Fibroblast of upper back skin (primary cell): ENCODE measurements around the gene GORASP1.

Experiments
- DNase-seq: peaks from one replicate; pipeline ENCODE4 v3.0.0-alpha.2; 2013

The GORASP1 gene

DNA sequence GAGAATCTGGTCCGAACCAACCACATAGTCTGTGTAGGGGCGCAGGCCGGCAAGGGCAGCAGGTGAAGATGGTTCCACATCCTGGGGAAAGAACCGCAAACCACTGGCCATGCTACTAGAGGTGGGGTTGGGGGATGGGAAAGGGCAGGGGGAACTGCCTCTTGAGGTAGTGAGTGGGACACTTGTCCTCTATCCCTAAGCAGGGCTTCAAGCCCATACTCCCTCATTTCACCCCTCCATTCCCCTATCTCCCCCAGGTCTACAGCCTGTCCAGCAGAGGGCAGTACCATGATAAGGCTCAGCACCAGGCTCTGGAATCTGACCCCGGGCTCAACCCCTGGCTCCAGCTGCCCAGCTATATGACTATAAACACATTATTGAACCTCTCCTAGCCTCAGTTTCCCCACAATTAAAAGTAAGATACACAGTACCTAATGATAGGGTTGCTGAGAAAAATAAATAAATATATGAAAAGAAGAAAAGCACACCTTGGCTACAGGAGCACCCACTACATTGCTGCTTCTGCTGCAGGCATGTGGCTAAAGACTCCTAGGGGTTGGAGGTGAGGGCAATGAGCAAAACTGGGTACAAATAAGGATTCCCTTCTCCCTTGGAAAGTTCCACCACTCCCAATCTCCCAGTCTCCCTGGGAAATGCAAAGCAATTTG is 6.3 kb downstream of the GORASP1 start:
- peak; percentile 23 for DNase-seq

DNA sequence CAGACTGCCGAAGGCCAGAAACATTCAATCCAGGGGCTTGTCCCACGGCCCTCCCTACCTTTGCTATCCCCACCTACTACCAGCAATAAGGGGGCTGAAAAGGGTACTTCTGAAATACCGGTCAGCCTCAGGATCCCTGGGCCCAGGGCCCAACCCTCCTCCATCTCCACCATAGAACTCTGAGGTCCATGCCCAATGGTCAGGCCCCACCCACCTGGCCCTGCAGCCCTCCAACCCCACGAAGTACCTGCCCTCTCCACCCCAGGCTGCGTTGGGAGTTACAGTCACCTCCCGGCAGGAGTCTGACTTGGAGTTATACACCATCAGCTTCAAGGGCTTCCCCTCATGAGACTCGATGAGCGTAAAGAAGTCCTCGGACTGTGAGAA is 6.9 kb downstream of the GORASP1 start:
- DNase-seq = no peak

DNA sequence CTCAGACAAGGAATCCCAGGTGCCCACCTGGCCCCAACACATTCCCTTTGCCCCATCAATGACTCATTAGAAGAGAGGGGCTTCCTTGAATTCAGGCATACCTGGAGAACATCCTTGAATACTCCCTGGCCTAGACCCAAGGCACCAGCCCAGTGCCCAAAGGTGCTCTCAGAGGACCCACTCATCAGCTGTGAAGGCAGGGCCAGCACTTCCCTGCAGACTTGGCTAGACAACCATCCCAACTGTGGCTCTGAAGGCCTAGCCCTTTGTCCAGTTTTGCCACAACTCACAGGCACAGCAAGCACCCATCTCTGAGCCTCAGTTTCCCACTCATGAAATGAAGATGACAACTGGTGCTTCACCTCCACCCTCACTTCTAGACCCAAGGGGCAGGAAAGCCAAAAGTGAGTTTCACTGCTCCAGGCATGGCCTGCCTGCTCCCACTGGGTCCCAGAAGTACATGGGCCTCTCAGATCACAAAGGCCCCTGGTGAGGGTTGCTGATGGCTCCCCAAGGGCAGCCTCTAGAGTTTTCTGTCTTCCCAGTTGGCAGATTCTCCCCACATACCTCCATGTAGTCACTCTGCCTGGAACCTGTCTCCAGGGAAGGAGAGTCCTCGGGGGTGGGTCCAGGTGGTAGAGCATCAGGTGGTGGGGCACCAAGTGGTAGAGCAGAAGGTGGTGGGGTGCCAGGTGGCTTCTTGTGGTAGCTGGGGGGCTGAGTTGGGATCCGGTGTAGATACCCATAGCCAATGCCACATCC is 7.5 kb downstream of the GORASP1 start:
- DNase-seq = no peak

DNA sequence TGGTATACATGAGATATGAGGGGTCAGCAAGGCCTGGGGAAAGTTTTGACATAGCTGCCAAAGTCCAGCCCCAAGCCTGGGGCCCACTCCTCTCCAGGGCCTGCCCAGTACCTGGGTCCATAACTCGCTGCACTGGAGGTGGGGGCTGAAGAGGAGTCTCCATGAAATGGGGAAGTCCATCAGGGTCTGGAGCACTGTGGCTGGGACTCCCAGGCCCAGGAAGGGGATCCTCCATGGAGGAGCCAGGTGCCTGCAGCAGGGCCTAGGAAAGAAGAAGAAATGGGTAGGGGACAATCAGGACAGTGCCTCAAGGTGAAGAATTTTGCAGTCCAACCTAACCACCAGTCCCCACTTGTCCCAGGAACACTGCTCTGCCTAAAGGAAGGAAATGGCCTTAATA is 8.2 kb downstream of the GORASP1 start:
- no peak for DNase-seq

DNA sequence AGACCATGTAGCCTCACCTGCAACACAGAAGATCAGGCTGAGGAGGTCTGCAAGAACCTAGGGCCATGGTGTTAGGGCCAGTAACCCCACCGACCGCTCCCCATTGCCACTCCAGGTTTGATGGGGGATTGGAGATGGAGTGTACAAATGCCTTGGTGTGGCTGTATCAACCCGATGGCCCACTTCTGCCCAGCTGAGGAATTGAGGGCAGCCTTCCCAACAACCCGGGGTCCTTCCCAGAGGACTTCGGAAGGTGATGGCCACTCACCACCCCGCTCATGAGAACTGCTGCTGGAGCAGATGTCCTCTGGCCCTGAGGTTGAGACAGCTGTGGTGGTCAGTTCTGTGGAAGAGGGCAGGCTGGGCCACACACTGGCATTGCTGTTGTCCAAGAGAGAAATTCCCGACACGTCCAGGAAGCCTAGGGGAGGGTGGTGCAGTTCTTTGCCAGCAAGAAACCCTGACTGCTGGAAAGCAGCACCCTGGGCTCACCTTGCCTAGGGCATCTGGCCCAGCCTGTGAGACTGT is 8.9 kb downstream of the GORASP1 start:
- no peak for DNase-seq

DNA sequence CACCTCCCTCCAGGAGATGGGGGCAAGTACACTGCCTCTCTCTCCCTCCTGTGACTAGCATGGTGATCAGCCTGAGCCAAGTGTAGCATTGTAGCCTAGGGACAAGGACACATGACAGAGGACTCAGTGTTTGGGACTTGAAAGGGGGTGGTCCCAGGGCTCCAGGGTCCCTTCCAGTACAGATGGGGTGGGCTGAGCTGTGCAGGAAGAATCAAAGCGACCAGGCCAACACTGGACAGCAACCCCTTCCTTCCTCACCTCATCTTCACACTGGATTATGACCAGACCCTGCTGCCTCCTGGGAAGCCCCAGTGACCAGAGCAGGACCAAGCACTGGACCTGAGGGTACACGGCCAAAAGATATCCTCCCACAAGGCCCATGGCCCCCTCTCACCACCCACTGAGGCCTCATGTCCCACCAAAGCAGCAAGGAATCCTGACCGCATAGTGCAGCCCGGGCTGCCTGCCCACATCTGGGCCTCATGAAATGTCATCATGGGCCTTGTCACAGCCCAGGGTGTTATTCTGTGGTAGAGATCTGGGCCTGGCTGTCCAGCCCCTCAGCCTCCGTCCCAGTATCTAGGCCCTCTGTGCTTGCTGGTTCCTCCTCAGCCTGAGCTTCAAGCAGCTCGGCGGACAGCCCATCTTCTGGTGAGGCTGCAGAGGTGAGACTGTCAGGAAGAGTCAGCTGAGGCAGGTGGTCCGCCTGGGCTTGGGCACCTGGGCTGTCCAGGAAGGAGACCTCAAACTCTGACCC is 9.5 kb downstream of the GORASP1 start:
- DNase-seq = no peak

DNA sequence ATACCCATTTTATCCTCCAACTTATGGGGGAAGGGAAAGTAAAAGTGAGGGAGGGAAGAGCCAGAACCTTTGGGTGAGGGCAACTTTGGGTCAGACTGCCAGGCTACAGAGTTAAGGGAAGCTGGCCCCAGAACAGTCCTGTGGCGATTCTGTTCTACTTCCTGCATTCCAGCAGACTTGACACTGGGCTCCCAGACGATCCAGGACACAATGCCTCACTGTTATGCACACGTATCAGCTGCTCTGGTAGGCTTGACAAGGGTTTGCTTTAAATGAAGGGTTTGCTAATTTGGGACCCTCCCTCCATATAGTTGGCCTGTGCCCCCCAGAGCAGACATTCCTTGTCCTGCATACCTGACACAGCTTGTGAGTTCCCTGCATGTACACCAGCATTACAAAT is 10.7 kb downstream of the GORASP1 start:
- no peak for DNase-seq

DNA sequence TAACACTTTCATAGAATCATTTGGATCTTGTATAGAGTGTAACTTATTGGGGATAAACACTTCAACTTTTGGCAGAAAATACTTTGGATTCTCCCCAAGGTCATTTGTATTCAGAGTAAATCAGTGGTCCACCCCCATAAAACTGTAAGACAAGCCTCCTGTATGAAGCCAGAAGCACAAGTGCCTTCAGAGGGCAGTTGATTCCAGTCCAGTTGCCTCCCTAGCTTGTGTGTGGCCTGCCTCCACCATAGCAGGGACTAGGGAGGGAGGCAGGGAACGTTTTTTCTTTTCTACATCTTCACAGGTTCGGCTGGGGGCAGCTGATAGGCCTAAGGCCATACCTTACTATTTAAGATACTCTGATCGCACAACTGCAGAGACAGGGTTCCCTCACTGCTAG is 11.6 kb downstream of the GORASP1 start:
- DNase-seq = no peak

DNA sequence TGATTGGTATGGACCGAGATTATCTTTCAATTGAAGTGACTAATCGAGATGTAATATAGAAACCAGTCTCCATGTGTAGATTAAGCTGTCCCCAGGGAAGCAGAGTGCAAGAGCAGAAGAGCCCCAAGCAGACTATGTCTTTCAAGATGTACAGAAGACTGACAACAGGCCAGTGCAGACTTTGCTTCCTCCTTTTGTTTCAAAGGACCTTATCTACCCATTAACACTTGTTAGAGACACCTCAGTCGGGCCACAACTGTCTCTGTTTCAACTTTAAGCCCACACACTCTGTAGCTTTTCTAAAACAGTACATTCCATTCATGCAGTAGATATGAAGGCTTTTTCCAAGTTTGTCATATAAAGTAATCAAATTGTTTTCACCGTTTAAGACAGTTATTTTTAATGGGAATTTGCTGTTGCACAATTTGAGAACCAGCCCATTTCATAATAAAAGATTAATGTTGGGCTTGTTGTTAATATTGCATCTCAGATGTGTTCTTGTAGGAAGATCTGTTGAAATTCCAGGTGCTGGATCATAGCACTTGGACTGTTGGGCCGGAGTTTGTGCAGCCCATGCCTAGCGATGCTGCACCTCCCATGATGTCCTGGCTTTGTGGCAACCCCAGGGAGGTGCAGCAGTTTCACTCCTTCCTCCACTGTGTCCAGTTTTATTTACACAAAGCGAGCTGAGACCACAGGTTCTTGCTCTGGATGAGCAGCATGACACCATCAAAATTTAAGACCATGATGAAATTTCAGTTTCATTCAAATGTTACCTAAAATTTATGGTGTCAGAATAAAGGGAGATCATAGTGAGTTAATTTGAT is 12.4 kb downstream of the GORASP1 start:
- DNase-seq = no peak

DNA sequence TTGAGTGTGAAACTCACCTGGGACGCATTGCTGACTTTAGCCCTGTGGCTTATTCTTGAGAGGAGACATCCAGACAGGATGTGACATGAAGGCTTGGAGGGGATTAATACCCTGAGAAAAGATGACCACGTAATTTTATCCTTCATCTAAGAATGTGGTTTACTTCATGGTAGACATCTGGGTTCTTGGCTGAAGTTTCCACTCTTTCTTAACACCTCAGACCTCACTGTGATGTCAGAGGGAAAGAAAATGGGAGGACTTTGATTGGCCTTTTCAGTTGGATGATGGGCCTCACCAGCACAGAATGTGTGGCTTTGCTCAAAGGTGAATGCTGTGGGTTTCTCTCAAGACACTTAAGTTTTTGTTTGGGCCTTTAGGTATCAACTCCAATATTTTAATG is 16.5 kb downstream of the GORASP1 start:
- no peak for DNase-seq

DNA sequence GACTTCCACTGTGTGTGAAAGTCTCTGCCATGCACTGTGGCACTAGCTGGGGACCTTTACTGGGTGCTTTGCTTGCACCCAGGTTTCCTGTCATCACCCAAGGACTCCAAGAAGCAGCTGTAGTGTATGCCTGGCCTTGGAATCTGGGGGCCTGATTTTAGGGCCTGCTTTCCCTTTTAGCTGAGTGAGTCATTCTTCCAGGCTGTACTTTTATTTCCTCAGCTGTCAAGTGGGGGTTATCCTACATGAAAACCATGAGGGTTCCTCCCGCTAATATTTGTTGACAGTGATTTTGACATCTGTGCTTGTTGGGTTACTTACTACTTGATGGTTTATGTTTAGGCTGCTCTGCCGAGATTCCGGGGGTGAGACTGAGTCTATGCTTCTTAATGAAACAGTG is 18.5 kb downstream of the GORASP1 start:
- DNase-seq = no peak

DNA sequence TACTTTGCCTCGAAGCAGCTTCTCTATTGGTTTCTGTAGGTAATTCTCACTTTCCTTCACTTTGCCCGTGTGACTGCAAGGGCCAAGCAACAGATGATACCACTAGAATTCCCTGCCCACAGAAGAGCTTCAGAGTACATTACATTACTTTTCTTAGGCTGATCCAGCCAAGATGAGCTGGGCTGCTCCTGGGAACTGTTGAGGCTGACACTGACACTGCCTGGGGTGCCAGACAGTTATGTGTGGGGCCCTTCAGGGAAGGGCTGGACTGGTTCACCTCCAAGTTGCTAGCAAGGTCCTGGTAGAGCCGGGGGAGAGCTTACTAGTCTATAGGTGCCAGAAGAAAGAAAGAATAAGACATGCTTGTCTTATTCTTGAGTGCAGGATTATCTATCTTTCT is 19.0 kb downstream of the GORASP1 start:
- DNase-seq = no peak

DNA sequence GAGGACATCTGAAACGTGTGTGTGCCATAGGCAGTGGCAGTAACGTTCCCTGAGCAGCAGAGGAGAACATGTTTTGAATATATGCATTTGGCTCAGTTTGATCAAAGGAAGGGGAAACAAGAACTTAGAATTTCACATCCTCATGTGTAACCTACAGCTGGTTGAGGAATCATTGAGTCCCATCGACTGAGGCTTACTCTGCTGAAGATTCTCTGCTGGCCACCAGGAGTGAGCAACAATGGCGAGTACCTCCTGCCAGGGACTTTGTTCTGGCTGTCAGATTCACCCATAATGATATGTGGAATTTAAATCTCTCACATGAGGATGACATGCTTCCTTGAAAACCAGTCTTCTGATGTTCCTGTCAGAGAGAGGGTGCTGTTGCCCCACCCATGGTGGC is 21.3 kb downstream of the GORASP1 start:
- DNase-seq = no peak

DNA sequence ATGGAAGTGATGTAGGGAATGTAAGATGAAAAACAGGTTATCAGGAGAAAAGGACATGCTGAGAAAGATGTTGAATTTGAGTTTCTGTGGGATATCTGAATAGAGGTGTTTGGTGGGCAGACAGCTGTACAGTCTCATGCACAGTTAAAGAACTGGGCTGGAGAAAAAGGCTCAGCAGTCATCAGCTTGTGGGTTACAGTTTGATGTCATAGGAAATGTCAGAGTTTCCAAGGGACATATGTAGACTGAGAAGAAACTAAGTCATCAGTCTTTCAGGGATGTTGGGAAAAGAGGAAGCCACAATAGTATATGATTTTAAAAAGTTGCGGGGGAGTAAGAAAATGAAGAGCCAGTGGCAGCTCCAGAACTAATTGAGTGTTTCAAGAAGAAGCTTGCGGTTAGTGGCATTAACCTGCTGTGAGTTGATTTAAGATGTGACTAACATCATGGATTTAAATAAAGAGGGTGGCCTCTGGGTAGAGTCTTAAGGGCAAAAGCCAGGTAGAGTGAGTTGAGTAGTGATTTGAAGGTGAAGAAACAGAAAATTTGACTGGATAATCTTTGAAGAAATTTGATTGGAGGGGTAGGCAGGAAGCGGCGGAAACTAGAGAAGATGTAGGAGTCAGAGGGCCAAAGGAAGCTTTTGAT is 24.6 kb downstream of the GORASP1 start:
- DNase-seq = no peak

DNA sequence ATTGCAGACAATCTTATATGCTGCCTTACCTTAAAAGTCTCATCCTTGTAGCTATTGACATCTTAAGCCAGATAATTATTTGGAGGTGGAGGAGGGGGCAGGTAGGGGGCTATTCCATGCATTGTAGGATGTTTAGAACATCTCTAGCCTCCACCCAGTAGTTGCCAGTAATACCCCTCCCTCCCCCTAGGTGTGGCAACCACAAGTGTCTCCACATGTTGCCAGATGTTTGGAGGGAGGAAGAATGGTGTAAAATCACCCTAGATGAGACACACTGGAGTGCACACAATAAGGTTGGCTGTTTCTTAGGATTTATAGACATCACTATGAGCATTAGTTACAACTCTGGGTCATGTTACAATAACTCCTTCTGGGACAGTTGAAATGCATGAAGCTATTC is 27.4 kb downstream of the GORASP1 start:
- no peak for DNase-seq

DNA sequence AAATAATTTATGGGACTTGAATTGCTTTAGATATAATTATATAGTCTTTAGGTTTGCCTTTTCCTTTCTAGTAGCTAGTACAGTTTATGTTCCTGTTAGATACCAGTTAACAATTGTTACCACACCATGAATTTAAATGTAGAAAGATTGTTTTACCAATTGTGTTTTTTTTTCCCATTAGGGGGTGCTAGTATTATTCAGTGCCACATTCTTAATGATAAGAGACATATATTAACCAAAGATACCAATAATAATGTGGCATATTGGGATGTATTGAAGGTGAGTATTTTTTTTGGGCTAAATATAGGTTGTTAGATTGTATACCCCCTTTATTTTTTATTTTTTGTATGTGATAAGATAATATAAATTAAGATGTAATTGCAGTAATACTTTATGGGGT is 27.9 kb downstream of the GORASP1 start:
- DNase-seq = no peak

DNA sequence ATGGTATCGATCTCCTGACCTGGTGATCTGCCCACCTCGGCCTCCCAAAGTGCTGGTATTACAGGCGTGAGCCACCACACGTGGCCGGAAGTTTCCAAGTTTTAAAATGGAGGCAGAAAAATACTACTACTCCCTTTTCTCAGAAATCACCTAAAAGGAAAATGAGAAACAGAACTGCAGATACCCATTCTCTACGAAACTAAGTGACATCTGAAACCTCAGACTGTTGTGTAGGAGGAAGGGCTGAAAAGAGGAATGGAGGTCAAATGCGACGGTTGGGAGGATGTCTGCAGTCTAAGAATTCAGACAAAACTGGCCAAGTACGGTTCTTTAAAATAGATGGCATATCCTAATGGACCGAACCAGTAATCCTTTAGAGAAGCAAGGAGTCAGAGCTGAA is 31.5 kb downstream of the GORASP1 start:
- no peak for DNase-seq

DNA sequence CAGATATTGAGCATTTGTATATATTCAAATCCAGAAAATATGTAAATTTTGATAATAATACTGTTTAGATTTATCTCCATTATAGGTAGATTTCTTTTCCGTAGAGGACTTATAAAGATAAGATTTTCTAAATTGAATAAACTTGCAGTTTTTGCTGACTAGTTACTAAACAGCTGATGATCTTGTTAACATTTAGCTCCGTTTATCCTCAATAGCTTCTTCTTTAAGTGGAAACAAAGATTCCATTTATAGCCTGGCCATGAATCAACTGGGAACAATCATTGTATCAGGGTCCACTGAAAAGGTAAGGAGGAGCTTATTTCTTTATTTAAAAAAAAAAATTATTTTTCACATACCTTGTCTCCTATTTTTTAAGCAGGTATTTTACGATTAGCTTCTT is 38.9 kb downstream of the GORASP1 start:
- DNase-seq = no peak

DNA sequence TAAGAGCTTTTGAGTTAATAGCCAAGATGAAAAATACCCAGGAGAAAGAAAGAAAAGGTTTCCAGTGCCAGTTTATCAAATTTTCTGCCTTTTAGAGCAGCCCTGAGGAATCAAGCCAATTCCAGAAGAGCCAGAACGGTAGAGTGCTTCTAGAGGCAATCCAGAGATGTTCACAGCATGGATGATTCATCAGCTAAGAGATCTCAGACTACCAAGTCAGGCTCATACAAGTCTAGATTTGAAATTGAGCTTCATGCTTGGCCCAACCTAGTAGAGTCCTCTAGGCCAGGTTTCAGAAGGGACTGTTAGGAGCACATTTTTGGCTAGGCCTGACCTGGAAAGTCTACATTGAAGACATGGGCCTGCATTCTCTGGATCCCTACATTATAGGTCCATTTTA is 40.1 kb downstream of the GORASP1 start:
- DNase-seq = no peak

DNA sequence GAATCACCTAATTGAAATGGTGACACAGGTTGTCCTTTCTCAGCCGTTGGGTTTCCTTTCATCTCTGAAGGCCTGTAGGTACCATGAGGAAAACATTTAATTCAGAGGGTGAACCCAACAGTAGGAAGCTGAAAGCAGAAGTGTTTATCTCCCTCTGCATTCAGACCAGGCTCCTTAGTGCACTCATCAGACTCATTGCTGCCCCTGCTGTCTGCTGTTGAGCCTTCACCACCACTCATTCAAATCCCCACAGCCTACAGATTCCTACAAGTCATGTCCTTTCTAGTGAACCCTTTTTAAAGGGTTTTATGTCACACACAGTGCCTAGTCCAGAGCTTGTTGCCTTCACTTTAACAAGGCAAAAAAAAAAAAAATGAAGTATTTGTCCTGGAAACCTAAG is 42.2 kb downstream of the GORASP1 start:
- DNase-seq = peak; percentile 27

DNA sequence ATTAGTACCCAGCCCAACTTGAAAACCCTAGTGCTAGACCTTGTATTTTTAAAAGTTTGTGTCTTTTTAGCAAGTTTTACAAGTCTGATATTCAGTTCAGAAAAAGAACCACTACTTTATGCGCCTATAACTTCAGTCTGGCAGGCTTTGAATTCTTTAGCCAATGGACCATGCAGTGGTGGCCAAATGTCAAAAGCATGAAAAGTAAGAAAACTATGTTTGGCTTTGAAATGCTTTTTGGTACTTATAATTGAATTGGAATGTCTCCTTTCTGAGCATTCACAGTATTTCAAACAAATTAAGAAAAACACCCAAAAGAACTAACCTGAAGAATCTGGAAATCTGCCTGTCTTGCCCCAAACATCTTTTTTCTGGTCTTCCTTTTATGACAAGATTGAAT is 42.8 kb downstream of the GORASP1 start:
- peak; percentile 60 for DNase-seq

DNA sequence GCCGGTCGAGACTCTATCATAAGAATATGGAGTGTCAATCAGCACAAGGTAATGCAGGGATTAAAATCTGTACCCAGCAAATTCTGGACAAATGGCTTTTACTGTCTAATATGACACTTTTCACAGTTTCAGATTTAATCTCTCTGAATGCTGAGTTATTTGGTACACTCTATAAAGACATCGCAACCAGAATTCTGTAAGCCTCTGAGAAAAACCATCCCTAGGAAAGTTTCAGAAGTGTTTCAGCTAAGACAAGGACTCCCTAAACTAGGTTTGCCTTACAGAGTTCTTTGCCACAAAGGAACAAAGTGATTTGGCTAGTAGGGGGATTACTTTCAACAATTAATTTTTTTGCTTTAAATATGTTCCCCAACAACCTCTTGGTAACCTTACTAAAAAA is 44.3 kb downstream of the GORASP1 start:
- DNase-seq = no peak
